C4-2B (cell line): Measurements from ENCODE around the gene REXO2.

ENCODE experiments used
- ZFX ChIP-seq: fragments of 450-650 bp; IDR thresholded peaks from 2 replicates; pipeline ENCODE4 v1.6.1; 2017
- TF ChIP-seq, protein P1 (sequence below): fragments of 450-650 bp; conservative IDR thresholded peaks from 2 replicates; pipeline ENCODE4 v1.5.1; 2017; ENCODE audit warnings: mild to moderate bottlenecking

GRCh38 chr11:114478001-114478410 lies 38.7 kb downstream of the REXO2 start:
- TF ChIP-seq, protein P1, sequence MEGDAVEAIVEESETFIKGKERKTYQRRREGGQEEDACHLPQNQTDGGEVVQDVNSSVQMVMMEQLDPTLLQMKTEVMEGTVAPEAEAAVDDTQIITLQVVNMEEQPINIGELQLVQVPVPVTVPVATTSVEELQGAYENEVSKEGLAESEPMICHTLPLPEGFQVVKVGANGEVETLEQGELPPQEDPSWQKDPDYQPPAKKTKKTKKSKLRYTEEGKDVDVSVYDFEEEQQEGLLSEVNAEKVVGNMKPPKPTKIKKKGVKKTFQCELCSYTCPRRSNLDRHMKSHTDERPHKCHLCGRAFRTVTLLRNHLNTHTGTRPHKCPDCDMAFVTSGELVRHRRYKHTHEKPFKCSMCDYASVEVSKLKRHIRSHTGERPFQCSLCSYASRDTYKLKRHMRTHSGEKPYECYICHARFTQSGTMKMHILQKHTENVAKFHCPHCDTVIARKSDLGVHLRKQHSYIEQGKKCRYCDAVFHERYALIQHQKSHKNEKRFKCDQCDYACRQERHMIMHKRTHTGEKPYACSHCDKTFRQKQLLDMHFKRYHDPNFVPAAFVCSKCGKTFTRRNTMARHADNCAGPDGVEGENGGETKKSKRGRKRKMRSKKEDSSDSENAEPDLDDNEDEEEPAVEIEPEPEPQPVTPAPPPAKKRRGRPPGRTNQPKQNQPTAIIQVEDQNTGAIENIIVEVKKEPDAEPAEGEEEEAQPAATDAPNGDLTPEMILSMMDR, result no peak
- TF ChIP-seq ZFX, result no peak
